Measurements from ENCODE around the gene DAPK2.

DAPK2 gene

DNA sequence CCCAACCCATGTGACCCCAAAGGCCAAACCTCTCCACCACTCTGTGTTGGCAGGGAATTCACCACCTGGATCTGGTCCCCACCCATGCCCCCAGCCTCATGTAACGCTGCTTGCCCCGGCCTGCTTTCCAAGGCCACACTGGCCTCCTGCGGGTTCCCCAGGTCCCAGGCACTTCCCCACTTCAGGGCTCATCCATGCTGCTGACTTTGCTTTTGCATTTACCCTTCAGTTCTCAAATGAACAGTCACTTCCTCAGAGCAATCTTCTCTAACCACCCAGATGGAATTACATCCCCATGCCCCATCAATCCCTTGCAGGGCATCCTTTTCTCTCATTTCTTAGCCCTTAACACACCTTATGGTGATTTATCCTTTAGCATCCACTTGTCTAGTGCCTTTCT is 9.2 kb downstream of the DAPK2 start:
- no peak for TF ChIP-seq FOXP2 (optimal IDR thresholded peaks at IDR 0.05; ENCODE audit: borderline replicate concordance, extremely low read depth, extremely low read length, insufficient read depth)
- TF ChIP-seq TAF1 (IDR thresholded peaks at IDR 0.05; ENCODE audit: borderline replicate concordance, insufficient read depth, low read length), result no peak
- no peak for TF ChIP-seq POLR2AphosphoS5 (IDR thresholded peaks at IDR 0.05; ENCODE audit: low read depth, low read length)
- TF ChIP-seq, protein P1, sequence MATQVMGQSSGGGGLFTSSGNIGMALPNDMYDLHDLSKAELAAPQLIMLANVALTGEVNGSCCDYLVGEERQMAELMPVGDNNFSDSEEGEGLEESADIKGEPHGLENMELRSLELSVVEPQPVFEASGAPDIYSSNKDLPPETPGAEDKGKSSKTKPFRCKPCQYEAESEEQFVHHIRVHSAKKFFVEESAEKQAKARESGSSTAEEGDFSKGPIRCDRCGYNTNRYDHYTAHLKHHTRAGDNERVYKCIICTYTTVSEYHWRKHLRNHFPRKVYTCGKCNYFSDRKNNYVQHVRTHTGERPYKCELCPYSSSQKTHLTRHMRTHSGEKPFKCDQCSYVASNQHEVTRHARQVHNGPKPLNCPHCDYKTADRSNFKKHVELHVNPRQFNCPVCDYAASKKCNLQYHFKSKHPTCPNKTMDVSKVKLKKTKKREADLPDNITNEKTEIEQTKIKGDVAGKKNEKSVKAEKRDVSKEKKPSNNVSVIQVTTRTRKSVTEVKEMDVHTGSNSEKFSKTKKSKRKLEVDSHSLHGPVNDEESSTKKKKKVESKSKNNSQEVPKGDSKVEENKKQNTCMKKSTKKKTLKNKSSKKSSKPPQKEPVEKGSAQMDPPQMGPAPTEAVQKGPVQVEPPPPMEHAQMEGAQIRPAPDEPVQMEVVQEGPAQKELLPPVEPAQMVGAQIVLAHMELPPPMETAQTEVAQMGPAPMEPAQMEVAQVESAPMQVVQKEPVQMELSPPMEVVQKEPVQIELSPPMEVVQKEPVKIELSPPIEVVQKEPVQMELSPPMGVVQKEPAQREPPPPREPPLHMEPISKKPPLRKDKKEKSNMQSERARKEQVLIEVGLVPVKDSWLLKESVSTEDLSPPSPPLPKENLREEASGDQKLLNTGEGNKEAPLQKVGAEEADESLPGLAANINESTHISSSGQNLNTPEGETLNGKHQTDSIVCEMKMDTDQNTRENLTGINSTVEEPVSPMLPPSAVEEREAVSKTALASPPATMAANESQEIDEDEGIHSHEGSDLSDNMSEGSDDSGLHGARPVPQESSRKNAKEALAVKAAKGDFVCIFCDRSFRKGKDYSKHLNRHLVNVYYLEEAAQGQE (IDR thresholded peaks at IDR 0.05; ENCODE audit: insufficient read depth in 1 of 2, low read depth in 2 of 2, low read length in 2 of 2), result no peak
- TF ChIP-seq SIN3A (IDR thresholded peaks at IDR 0.05; ENCODE audit: borderline replicate concordance, insufficient read depth, low read length), result no peak

DNA sequence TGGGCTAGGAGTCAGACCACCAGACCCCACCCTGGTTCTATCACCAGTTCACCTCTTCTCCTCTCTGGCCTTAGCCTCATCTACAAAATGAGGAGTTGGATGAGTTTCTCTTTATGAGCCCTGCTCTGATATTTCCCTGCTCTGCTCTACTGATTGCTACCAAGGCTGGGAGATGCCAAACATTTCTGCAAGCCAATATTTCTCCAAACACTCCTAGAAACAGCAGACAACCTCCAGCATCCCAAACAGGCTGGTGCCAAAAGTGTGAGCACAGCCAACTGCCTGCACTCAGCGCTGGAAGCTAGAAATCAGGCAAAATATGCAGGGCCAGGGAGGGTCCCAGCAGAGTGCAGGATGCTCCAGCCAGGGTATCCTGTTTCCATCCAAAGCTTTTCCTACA is 10.8 kb downstream of the DAPK2 start:
- no peak for TF ChIP-seq POLR2AphosphoS5 (IDR thresholded peaks at IDR 0.05; ENCODE audit: low read depth, low read length)

DNA sequence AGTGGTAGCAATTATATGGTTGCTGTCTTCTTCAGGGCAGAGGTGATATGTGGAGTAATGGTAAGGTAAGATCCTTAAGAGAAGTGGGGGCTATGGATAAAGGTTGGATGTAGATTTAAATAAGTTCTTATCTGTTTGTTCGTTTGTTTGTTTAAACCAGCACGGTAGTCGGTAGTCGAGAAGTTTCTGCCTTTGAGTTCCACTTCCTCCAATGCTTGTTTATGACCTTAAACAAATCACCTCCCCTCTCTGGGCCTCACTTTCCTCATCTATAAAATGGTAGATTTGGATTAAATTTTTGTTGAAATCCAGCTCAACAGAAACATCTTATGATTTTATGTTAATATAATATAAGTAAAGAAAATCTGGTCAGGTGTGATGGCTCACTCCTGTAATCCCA is 11.8 kb downstream of the DAPK2 start:
- TF ChIP-seq SIN3A (IDR thresholded peaks at IDR 0.05; ENCODE audit: borderline replicate concordance, insufficient read depth, low read length) (no peak), TAF1 (IDR thresholded peaks at IDR 0.05; ENCODE audit: borderline replicate concordance, insufficient read depth, low read length) (no peak), POLR2AphosphoS5 (IDR thresholded peaks at IDR 0.05; ENCODE audit: low read depth, low read length) (no peak), FOXP2 (optimal IDR thresholded peaks at IDR 0.05; ENCODE audit: borderline replicate concordance, extremely low read depth, extremely low read length, insufficient read depth) (no peak)
- TF ChIP-seq, protein P1 (IDR thresholded peaks at IDR 0.05; ENCODE audit: insufficient read depth in 1 of 2, low read depth in 2 of 2, low read length in 2 of 2), result no peak

DNA sequence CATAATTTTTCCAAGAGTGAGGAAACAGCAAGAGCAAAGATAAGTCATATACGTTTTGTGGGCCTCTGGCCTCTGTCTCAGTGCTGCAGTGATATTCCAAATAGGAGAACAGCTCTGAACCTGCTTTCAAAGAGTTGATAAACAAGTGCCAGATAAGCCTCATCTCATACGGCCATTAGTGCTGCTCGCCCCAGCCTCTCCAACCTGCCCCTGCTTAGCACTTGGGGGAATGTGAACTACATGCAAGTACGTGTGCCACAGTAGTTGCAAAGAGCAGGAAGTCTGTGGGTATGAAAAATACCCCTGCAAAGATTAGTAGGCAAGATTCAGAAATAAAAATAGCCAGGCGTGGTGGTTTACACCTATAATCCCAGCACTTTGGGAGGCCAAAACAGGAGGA is 14.0 kb downstream of the DAPK2 start:
- TF ChIP-seq, protein P1 (IDR thresholded peaks at IDR 0.05; ENCODE audit: insufficient read depth in 1 of 2, low read depth in 2 of 2, low read length in 2 of 2), result no peak
- TF ChIP-seq POLR2AphosphoS5 (IDR thresholded peaks at IDR 0.05; ENCODE audit: low read depth, low read length) (no peak), FOXP2 (optimal IDR thresholded peaks at IDR 0.05; ENCODE audit: borderline replicate concordance, extremely low read depth, extremely low read length, insufficient read depth) (no peak), SIN3A (IDR thresholded peaks at IDR 0.05; ENCODE audit: borderline replicate concordance, insufficient read depth, low read length) (no peak), TAF1 (IDR thresholded peaks at IDR 0.05; ENCODE audit: borderline replicate concordance, insufficient read depth, low read length) (no peak)

DNA sequence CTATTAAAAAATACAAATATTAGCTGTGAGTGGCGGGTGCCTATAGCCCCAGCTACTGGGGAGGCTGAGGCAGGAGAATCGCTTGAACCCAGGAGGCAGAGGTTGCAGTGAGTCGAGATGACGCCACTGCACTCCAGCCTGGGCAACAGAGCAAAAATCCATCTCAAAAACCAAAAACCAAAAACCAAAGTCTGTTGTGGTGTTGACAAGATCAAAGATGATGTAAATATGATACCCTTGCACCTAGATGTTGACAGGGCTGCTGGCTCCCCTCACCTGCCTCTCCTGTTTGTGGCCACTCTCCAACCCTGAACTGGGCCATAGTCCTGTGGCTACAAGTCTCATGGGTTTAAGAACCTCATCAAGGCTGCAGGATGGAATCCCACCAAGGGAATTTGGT is 16.2 kb downstream of the DAPK2 start:
- TF ChIP-seq, protein P1 (IDR thresholded peaks at IDR 0.05; ENCODE audit: insufficient read depth in 1 of 2, low read depth in 2 of 2, low read length in 2 of 2), result no peak
- TF ChIP-seq POLR2AphosphoS5 (IDR thresholded peaks at IDR 0.05; ENCODE audit: low read depth, low read length) (no peak), SIN3A (IDR thresholded peaks at IDR 0.05; ENCODE audit: borderline replicate concordance, insufficient read depth, low read length) (no peak), FOXP2 (optimal IDR thresholded peaks at IDR 0.05; ENCODE audit: borderline replicate concordance, extremely low read depth, extremely low read length, insufficient read depth) (no peak), TAF1 (IDR thresholded peaks at IDR 0.05; ENCODE audit: borderline replicate concordance, insufficient read depth, low read length) (no peak)

Data from PFSK-1 (cell line).